ENCODE results near the gene KLF17. TPM values are rescaled to one million over a fixed set of nuclear protein-coding genes. Genes with fewer than 3 reads are reported as not detected.

Gene KLF17
- total and polyA plus RNA-seq, 11 donors, result not detected

DNA sequence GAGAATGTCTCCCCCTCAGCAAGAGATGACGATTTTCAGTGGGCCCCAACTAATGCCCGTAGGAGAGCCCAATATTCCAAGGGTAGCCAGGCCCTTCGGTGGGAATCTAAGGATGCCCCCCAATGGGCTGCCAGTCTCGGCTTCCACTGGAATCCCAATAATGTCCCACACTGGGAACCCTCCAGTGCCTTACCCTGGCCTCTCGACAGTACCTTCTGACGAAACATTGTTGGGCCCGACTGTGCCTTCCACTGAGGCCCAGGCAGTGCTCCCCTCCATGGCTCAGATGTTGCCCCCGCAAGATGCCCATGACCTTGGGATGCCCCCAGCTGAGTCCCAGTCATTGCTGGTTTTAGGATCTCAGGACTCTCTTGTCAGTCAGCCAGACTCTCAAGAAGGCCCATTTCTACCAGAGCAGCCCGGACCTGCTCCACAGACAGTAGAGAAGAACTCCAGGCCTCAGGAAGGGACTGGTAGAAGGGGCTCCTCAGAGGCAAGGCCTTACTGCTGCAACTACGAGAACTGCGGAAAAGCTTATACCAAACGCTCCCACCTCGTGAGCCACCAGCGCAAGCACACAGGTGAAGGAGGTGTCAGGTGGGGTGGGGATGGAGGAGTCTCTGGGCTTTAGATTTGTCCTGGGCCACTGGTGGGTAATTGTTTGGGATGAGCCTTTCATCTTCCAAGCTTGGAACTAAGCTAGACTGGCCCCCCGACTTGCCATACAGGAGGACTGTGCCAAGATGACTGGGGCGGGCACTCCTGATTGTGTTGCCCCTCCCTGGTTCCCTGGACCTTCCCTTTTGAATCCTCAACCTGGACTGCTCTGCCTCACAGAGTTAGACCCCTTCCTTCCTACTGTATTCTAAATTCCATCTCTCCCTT, 11.2 kb downstream of the KLF17 start:
- no peak for ATAC-seq
- intact Hi-C loops (cut with DNase I), result loop anchor here in 1 of 10 donors (5.0 kb wide), 1 partner anchor 53 kb away; no protein-coding TSS in a partner anchor
- Histone ChIP-seq H3K36me3 (no peaks in the 10 kb centered on the region), H3K27ac (no peak overlapping the region), H3K4me3 (no peak overlapping the region), H3K4me1 (no peaks in the 10 kb centered on the region), H3K27me3 (peaks cover 0 to 11% (median 0%) of the 10 kb centered on the region in 9 donors), H3K9me3 (no peaks in the 10 kb centered on the region)
- TF ChIP-seq POLR2A (IDR thresholded peaks at IDR 0.05), result no peak
- TF ChIP-seq, protein P1, sequence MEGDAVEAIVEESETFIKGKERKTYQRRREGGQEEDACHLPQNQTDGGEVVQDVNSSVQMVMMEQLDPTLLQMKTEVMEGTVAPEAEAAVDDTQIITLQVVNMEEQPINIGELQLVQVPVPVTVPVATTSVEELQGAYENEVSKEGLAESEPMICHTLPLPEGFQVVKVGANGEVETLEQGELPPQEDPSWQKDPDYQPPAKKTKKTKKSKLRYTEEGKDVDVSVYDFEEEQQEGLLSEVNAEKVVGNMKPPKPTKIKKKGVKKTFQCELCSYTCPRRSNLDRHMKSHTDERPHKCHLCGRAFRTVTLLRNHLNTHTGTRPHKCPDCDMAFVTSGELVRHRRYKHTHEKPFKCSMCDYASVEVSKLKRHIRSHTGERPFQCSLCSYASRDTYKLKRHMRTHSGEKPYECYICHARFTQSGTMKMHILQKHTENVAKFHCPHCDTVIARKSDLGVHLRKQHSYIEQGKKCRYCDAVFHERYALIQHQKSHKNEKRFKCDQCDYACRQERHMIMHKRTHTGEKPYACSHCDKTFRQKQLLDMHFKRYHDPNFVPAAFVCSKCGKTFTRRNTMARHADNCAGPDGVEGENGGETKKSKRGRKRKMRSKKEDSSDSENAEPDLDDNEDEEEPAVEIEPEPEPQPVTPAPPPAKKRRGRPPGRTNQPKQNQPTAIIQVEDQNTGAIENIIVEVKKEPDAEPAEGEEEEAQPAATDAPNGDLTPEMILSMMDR (IDR thresholded peaks at IDR 0.05), result no peak
- WGBS, 4 donors, result 86 to 91% (median 89%) methylated on average over 16 of the region's 16 CpGs
- no peak for DNase-seq

DNA sequence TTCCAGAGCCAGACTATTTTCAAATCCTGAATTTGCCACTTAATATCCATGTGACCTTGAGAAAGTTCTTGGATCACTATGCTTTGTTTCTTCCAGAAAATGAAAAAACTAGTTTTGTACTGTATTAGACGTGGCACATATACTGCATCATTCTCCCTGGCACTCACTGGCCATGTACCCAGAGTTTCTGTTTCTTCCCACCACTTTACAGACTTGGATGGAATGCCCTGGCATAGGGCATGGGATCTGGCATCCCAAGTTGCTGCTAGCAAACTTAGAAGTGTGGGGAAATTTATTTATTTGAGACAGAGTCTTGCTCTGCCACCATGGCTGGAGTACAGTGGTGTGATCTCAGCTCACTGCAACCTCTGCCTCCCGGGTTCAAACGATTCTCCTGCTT, 12.8 kb downstream of the KLF17 start:
- no peak overlapping the region for H3K4me3 ChIP-seq
- H3K9me3 ChIP-seq, result no peaks in the 10 kb centered on the region
- no peaks in the 10 kb centered on the region for H3K4me1 ChIP-seq
- ATAC-seq (no peak), DNase-seq (no peak)
- no peaks in the 10 kb centered on the region for H3K36me3 ChIP-seq
- no peak overlapping the region for H3K27ac ChIP-seq
- intact Hi-C loops (cut with DNase I), result no loop called here
- peaks cover 0 to 3% (median 0%) of the 10 kb centered on the region in 9 donors for H3K27me3 ChIP-seq
- 75 to 94% (median 84%) methylated on average over 3 of the region's 3 CpGs for WGBS, 4 donors
- TF ChIP-seq, protein P1 (IDR thresholded peaks at IDR 0.05), result no peak
- no peak for TF ChIP-seq POLR2A (IDR thresholded peaks at IDR 0.05)

DNA sequence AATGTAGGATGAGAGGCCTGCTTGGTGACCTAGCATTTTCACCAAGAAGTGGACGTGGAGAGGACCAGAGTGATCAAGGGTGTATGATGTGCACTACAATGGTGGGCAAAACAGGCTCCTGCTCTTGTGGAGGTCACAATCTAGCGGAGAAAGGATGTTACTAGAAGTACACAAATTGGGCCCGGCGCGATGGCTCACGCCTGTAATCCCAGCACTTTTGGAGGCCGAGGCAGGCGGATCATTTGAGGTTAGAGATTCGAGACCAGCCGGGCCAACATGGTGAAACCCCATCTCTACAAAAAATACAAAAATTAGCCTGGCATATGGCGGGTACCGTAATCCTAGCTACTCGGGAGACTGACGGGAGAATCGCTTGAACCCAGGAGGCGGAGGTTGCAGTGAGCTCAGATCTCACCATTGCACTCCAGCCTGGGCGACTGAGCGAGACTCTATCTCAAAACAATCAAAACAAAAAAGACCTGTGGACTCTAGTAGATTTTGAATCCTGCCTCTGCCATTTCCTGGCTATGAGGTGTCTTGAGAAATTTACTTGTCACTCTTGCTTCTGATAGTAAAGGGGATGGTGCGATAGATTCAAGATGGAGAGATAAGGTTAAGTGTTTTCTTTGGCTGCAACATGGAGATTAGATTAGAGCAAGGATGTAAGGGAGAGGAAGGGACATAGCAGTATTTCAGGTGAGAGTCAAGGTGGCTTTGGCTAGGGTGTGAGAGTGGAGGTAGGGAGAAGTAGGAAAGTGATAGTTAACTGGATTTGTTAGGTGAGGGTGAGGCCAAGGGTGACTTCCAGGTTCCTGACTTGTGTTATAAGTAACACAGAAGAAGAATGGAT, 15.7 kb downstream of the KLF17 start:
- intact Hi-C loops (cut with DNase I), result no loop called here
- no peaks in the 10 kb centered on the region for H3K4me1 ChIP-seq
- WGBS, 4 donors, result 86 to 92% (median 89%) methylated on average over 19 of the region's 19 CpGs
- ATAC-seq (no peak), DNase-seq (no peak)
- no peak overlapping the region for H3K27ac ChIP-seq
- H3K27me3 ChIP-seq, result peaks cover 0 to 3% (median 0%) of the 10 kb centered on the region in 9 donors
- no peaks in the 10 kb centered on the region for H3K9me3 ChIP-seq
- no peak overlapping the region for H3K4me3 ChIP-seq
- H3K36me3 ChIP-seq, result no peaks in the 10 kb centered on the region
- TF ChIP-seq POLR2A (IDR thresholded peaks at IDR 0.05), result no peak
- TF ChIP-seq, protein P1 (IDR thresholded peaks at IDR 0.05), result no peak

DNA sequence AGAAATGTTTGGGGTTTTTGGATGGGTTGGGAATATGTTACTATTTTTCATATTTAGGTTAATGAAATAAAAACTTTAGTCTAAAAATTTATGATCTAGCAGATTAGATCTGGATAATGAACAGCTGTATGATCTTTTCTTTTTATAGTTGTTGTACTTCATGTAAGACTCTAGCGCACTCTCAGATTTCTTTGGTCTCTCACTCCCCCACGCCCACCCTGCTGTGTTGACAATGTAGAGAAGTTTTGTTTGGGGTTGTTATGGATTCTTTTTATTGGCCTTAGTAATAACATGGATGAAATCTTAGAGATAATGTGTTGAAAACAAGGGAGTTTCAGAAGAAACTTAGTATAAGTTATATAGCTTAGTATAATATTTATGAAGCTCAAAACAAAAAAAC, 17.3 kb downstream of the KLF17 start:
- intact Hi-C loops (cut with DNase I), result no loop called here
- Histone ChIP-seq H3K9me3 (no peaks in the 10 kb centered on the region), H3K4me3 (no peak overlapping the region), H3K4me1 (no peaks in the 10 kb centered on the region), H3K27ac (no peak overlapping the region), H3K36me3 (no peaks in the 10 kb centered on the region), H3K27me3 (peaks cover 0 to 3% (median 0%) of the 10 kb centered on the region in 9 donors)
- 77 to 86% (median 79%) methylated on average over 2 of the region's 2 CpGs for WGBS, 4 donors
- DNase-seq (no peak), ATAC-seq (no peak)
- no peak for TF ChIP-seq POLR2A (IDR thresholded peaks at IDR 0.05)
- TF ChIP-seq, protein P1 (IDR thresholded peaks at IDR 0.05), result no peak

All from heart left ventricle (tissue), 16 donors.